ENCODE data around the gene PDE4D. TPM values are rescaled to one million over a fixed set of nuclear protein-coding genes. Genes with fewer than 3 reads are reported as not detected.

PDE4D gene
- total RNA-seq, 2 experiments from 2014 or later, result 75.5 to 80.7 TPM

- Mint-ChIP-seq H3K36me3 (ENCODE audit: low read depth) (no peaks in the 10 kb centered on the region), H3K4me3 (no peak overlapping the region), H3K4me1 (ENCODE audit: low read depth) (no peaks in the 10 kb centered on the region), H3K9me3 (no peaks in the 10 kb centered on the region), H3K27me3 (no peaks in the 10 kb centered on the region), H3K27ac (no peak overlapping the region)
- no peak for TF ChIP-seq CTCF (IDR thresholded peaks at IDR 0.05)
- intact Hi-C loops (cut with micrococcal nuclease), result no loop called here
- POLR2A ChIA-PET, result no interaction called here
- CTCF ChIA-PET, result no interaction called here
- DNase-seq (no peak), ATAC-seq (no peak)
Measured at GRCh38 chr5:59703789-59704188, 189.7 kb downstream of the PDE4D start.

GRCh38 chr5:59698207-59699178 lies 195.0 kb downstream of the PDE4D start:
- TF ChIP-seq CTCF (IDR thresholded peaks at IDR 0.05), result no peak
- intact Hi-C loops (cut with micrococcal nuclease), result no loop called here
- CTCF ChIA-PET, result interaction anchor here (0.9 to 1.5 kb wide), 3 partner anchors 10 to 207 kb away, joined by 3 read pairs; no protein-coding TSS in a partner anchor
- no peaks in the 10 kb centered on the region for H3K4me1 Mint-ChIP-seq (ENCODE audit: low read depth)
- no peaks in the 10 kb centered on the region for H3K9me3 Mint-ChIP-seq
- no peak overlapping the region for H3K4me3 Mint-ChIP-seq
- peaks cover 2% of the 10 kb centered on the region for H3K27me3 Mint-ChIP-seq
- ATAC-seq, result no peak
- DNase-seq, result no peak
- POLR2A ChIA-PET, result no interaction called here
- no peaks in the 10 kb centered on the region for H3K36me3 Mint-ChIP-seq (ENCODE audit: low read depth)
- H3K27ac Mint-ChIP-seq, result no peak overlapping the region

GRCh38 chr5:59694411-59694810 lies 199.1 kb downstream of the PDE4D start:
- ChIA-PET POLR2A (no interaction called here), CTCF (no interaction called here)
- Mint-ChIP-seq H3K36me3 (ENCODE audit: low read depth) (no peaks in the 10 kb centered on the region), H3K9me3 (peaks cover 1% of the 10 kb centered on the region), H3K4me3 (no peak overlapping the region), H3K27me3 (peaks cover 6% of the 10 kb centered on the region), H3K4me1 (ENCODE audit: low read depth) (no peaks in the 10 kb centered on the region), H3K27ac (no peak overlapping the region)
- TF ChIP-seq CTCF (IDR thresholded peaks at IDR 0.05), result no peak
- no peak for DNase-seq
- intact Hi-C loops (cut with micrococcal nuclease), result no loop called here
- no peak for ATAC-seq

GRCh38 chr5:59693492-59694309 lies 199.8 kb downstream of the PDE4D start:
- CTCF ChIA-PET, result no interaction called here
- peaks cover 6% of the 10 kb centered on the region for H3K27me3 Mint-ChIP-seq
- POLR2A ChIA-PET, result no interaction called here

More at GRCh38 chr5:59693492-59694309, 199.8 kb downstream of the PDE4D start:
- H3K27ac Mint-ChIP-seq, result no peak overlapping the region
- intact Hi-C loops (cut with micrococcal nuclease), result no loop called here
- DNase-seq (no peak), ATAC-seq (no peak)
- H3K9me3 Mint-ChIP-seq, result peaks cover 1% of the 10 kb centered on the region
- H3K4me1 Mint-ChIP-seq (ENCODE audit: low read depth), result no peaks in the 10 kb centered on the region
- TF ChIP-seq CTCF (IDR thresholded peaks at IDR 0.05), result no peak
- H3K4me3 Mint-ChIP-seq, result no peak overlapping the region
- H3K36me3 Mint-ChIP-seq (ENCODE audit: low read depth), result no peaks in the 10 kb centered on the region
